Pancreas (tissue), 10 donors: ENCODE measurements around the gene PLCB1. TPM values are rescaled to one million over a fixed set of nuclear protein-coding genes. Genes with fewer than 3 reads are reported as not detected.
A peak's percentile ranks its signal among the peaks of the same experiment; 100 is the strongest.

Experiments used
- ATAC-seq, 4 donors: fragments of 200-7000 bp; cut with Tn5 transposase; one replicate each; pipeline versions ENCODE4 v1.8.0 to v1.9.1; 2020; ENCODE audit warnings: mild to moderate bottlenecking in 4 of 4, moderate library complexity in 4 of 4
- DNase-seq, 6 donors: peaks; one replicate each; pipeline ENCODE4 v3.0.0-alpha.2; 2020
- FAIRE-seq: peaks from 2 replicates; lab custom pipeline; 2012; peaks lifted over from hg19 to GRCh38; lab: Jason Lieb, UNC
- H3K27ac ChIP-seq, 4 donors: fragments of 200-600 bp; sonication (generic); 1 replicate in 3 of 4; 2 replicates in 1 of 4; pipeline versions ENCODE4 v1.5.0 to v1.8.0; 2020
- H3K27me3 ChIP-seq, 4 donors: fragments of 200-600 bp; one replicate each; pipeline ENCODE4 v1.8.0; 2021
- H3K36me3 ChIP-seq, 3 donors: fragments of 200-600 bp; sonication (generic) in 1 of 3; one replicate each; pipeline versions ENCODE4 v1.5.0 to v1.8.0; 2020 to 2021
- H3K4me1 ChIP-seq, 3 donors: fragments of 200-600 bp; one replicate each; pipeline ENCODE4 v1.8.0; 2021
- H3K4me3 ChIP-seq, 4 donors: fragments of 200-600 bp; sonication (generic) in 2 of 4; one replicate each; pipeline versions ENCODE4 v1.5.0 to v1.8.0; 2020 to 2021
- H3K9me3 ChIP-seq, 4 donors: fragments of 200-600 bp; one replicate each; pipeline ENCODE4 v1.8.0; 2021
- WGBS, 2 donors: extraction: QIAGEN DNeasy Blood & Tissue Kit; methylation state at CpG; one replicate each; pipeline ENCODE4 v1.1.7; 2013; 5-methylcytosine and 5-hydroxymethylcytosine counted together
- intact Hi-C, 3 donors: fragments of 100-400 bp; cut with DNase I; formaldehyde crosslinking; loops; one replicate each; pipeline versions ENCODE4 v1.11.1 to v1.14.2; 2022
- polyA plus RNA-seq, 2 donors: library from polyadenylated mRNA; stranded (reverse); fragments of 200-250 nt; gene quantifications; one replicate each; pipeline ENCODE4 v1.2.3, GENCODE V29; 2013
- total RNA-seq, 6 donors: library from RNA; stranded (reverse); fragmentation: NEBNext Ultra II Directional in 4 of 6; extraction: Animal tissue kit (Norgen Biotek cat#: 25700) in 4 of 6; gene quantifications; one replicate each; pipeline versions ENCODE4 v1.2.1 to v1.2.4, GENCODE V29; 2021 to 2023
- TF ChIP-seq, protein P1 (sequence below), 4 donors: fragments of 200-600 bp; sonication (generic) in 3 of 4; IDR thresholded peaks; one replicate each; pipeline versions ENCODE4 v1.5.0 to v1.8.0; 2021; ENCODE audit warnings: antibody characterized with exemption in 4 of 4
- donor health status: healthy with polysubstance abuse.
- donor health status: DM: no; HTN: no; CAD: no; lungs with moderate emphysema.
- donor health status: DM: no; HTN: no; CAD: no.
- donor health status: control.
- donor health status: control.
- donor health status: Bipolar disorder and iron deficiency.
- donor health status: DM: yes; HTN: yes; CAD: no.
- donor health status: DM: no; HTN: no; CAD: no.
- donor health status: DM: no; HTN: no; CAD: no.
- donor health status: DM: yes; HTN: yes; CAD: no.

The PLCB1 gene
- total and polyA plus RNA-seq, 8 donors: 4.5 to 18.7 (median 13.7) TPM

DNA sequence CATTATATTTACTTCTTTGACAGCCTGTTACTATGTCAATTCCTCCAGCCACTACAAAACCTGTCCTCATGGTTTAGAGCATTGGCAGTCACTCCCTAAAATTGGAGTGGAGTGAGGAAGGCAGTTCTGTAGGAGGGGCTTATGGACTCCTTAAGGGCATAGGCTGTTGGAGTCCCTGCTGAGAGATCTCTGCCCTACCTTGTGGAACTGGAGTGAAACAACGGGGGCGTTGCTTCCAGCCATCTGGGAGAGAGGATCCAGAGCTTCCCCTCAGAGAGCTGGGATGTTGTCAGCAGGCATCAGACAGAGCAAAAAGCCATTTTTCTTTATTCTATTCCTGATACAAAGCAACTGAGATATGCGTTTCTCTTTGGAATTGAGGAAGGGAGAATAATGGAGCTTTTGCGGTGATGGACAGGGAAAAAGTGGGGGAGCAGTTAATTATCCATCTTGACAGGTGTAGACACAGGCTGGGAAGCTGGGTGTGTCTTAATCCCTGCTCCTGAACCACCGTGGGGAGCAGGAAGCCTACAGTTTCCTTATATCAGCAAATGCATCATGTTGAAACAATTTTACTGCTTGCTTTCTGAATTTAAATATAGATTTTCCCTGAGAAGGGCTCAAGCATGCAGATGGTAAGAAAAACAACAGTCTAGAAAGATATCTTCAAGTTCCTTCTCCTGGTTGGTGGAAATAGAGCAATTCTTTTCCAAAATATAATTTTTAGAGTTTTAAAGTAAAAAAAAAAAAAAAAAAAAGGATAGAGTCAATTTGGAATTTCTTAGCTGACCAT, 402.5 kb downstream of the PLCB1 start:
- TF ChIP-seq, protein P1, sequence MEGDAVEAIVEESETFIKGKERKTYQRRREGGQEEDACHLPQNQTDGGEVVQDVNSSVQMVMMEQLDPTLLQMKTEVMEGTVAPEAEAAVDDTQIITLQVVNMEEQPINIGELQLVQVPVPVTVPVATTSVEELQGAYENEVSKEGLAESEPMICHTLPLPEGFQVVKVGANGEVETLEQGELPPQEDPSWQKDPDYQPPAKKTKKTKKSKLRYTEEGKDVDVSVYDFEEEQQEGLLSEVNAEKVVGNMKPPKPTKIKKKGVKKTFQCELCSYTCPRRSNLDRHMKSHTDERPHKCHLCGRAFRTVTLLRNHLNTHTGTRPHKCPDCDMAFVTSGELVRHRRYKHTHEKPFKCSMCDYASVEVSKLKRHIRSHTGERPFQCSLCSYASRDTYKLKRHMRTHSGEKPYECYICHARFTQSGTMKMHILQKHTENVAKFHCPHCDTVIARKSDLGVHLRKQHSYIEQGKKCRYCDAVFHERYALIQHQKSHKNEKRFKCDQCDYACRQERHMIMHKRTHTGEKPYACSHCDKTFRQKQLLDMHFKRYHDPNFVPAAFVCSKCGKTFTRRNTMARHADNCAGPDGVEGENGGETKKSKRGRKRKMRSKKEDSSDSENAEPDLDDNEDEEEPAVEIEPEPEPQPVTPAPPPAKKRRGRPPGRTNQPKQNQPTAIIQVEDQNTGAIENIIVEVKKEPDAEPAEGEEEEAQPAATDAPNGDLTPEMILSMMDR (IDR thresholded peaks at IDR 0.05): no peak
- DNase-seq (no peak), FAIRE-seq (no peak), ATAC-seq (no peak)
- WGBS, 2 donors: 72 to 77% methylated on average over 5 of the region's 5 CpGs
- no peak overlapping the region for H3K4me3 ChIP-seq
- H3K27ac ChIP-seq: no peak overlapping the region
- H3K4me1 ChIP-seq: no peaks in the 10 kb centered on the region
- H3K9me3 ChIP-seq: no peaks in the 10 kb centered on the region
- no peaks in the 10 kb centered on the region for H3K27me3 ChIP-seq
- intact Hi-C loops: no loop called here
- H3K36me3 ChIP-seq: no peaks in the 10 kb centered on the region

DNA sequence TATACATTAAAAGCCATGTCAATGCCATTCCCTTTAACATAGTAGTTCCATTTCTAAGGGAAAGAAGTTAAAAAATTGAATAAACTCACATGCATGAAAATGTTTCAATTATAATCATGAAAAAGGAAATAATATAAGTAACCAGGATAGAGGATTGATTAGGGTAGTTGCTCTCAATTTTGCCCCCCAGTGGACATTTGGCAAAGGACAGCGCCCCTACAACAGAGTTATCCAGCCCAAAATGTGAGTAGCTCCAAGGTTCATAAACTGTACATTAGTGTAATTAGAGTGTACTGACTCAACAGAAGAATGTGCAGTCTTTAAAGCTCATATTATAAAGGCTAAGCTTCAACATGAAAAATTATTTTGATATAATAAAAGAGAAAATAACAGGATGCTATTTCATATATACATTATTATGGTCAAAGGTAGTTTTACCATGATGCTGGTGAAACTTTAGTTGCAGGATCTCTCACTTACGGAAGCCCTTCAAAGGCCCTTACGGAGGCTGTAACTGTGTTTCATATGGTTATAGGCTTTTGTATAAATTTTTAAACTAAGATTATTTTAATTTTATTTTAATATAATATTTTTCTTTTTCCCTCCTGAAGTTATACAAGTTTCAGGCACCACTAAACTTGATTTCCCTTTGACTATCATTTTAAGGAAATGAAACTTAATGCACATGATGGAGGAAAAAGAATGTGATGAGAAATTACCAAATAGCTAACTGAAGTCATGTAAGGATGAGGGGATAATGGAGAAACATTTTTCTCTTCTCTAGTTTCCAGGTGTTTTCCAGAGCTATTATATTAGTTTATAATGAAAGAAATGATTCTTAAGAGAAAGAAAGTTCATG, 403.6 kb downstream of the PLCB1 start:
- no peaks in the 10 kb centered on the region for H3K27me3 ChIP-seq
- no peaks in the 10 kb centered on the region for H3K9me3 ChIP-seq
- intact Hi-C loops: no loop called here
- WGBS, 2 donors: 89 to 91% methylated on average over 3 of the region's 3 CpGs
- TF ChIP-seq, protein P1 (IDR thresholded peaks at IDR 0.05): peak in 1 of 4 donors; percentile 14
- no peak for ATAC-seq
- H3K27ac ChIP-seq: no peak overlapping the region
- no peak for FAIRE-seq
- H3K36me3 ChIP-seq: no peaks in the 10 kb centered on the region
- no peak for DNase-seq
- H3K4me3 ChIP-seq: no peak overlapping the region
- no peaks in the 10 kb centered on the region for H3K4me1 ChIP-seq

DNA sequence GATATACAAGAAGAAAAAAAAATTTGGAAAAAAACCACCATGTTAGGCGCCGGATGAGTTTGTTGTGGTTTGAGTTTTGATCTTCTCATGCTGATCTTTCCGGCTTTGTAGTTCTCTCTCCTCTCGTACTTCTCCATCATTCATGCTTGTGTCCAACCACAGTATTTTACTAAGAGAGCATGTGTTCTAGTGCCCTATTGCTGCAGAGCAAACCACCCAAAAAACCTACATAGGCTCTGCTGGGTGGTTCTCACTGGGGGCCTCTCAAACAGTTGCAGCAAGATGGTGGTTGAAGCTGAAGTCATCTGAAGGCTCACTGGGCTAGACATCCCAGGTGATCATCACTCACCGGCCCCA, 404.2 kb downstream of the PLCB1 start:
- FAIRE-seq (no peak), ATAC-seq (no peak), DNase-seq (no peak)
- WGBS, 2 donors: 91 to 96% methylated on average over 5 of the region's 5 CpGs
- no peaks in the 10 kb centered on the region for H3K36me3 ChIP-seq
- TF ChIP-seq, protein P1 (IDR thresholded peaks at IDR 0.05): no peak
- H3K4me3 ChIP-seq: no peak overlapping the region
- H3K27me3 ChIP-seq: no peaks in the 10 kb centered on the region
- intact Hi-C loops: no loop called here
- H3K9me3 ChIP-seq: no peaks in the 10 kb centered on the region
- no peak overlapping the region for H3K27ac ChIP-seq
- H3K4me1 ChIP-seq: no peaks in the 10 kb centered on the region

DNA sequence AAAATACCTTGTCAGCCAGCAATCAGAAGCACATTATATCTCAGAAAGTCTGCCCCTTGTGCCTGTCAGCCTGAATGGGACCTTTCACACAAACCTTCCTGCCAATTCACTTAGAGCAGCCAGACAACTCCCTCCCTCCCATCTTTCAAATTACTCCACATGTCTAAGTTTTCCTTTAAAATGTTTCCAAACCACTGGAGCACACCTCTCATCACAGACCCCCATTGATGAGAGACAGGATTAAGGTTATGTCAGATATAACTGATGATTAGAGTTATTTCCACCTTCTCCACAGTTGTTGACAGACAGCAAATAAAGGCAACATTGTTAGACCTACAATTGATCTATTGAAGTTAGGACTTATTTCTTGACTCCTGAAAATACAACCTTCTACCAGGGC, 408.4 kb downstream of the PLCB1 start:
- Histone ChIP-seq H3K36me3 (no peaks in the 10 kb centered on the region), H3K4me3 (no peak overlapping the region), H3K9me3 (no peaks in the 10 kb centered on the region), H3K27me3 (no peaks in the 10 kb centered on the region), H3K4me1 (no peaks in the 10 kb centered on the region), H3K27ac (no peak overlapping the region)
- intact Hi-C loops: no loop called here
- ATAC-seq (no peak), DNase-seq (no peak), FAIRE-seq (no peak)
- TF ChIP-seq, protein P1 (IDR thresholded peaks at IDR 0.05): no peak
